Activated naive CD4-positive, alpha-beta T cell treated with Interleukin-2 at 50 U/mL for 16 hours (primary cell): Measurements from ENCODE around the gene CCDC97.
"Not testable (repeated sequence)": the region's sequence is repeated elsewhere in the genome, so short reads cannot be mapped to it uniquely, and the experiment has no call there.

Experiments
- DNase-seq: peaks from one replicate; pipeline ENCODE4 v3.0.0-alpha.2; 2020

The CCDC97 gene

DNA sequence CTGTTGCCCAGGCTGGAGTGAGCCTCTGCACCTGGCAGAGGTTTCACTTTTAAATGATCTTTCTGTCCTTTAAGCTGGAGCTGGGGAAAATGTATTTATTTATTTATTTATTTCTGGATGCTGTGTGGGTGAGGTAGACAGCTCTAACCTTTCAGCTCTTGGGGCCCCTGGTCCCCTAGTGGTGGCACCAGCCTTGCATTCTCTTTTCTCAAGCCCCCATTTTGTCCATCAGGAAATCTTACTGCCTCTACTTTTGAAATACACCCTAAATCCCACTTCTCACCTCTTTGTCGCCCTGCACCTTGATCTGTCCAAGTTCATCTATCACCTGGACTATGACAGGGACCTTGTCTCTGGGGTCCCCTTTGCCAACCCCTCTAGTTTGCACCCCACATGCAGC is 56.1 kb downstream of the CCDC97 start:
- no peak for DNase-seq

DNA sequence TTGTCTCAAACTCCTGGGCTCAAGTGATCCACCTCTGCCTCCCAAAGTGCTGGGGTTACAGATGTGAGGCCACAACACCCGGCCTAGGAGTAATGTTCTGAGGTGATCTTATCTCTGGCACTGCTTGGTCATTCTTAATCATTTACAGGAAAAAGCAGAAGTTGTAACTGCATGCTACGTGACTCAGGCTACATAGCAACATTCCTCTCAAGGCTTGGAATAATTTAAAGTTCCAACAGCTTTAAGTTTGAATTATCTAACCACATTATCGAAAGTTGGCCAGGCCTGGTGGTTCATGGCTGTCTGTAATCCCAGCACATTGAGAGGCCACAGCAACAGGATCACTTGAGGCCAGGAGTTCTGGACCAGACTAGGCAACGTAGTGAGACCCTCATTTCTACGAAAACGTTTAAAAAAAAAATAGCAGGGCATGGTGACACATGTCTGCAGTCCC is 57.9 kb downstream of the CCDC97 start:
- no peak for DNase-seq

DNA sequence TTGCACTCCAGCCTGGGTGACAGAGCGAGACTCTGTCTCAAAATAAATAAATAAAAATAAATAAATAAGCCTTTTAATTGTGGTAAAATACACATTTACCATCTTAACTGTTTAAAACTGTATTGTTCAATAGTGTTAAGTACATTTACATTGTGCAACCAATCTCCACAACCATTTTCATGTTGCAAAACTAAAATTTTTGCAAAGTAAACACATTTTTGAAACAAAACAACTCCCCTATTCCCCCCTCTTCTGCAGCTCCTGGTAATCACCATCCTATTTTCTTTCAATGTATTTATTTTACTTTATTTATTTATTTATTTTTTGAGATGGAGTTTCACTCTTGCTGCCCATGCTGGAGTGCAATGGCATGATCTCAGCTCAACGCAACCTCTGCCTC is 59.8 kb downstream of the CCDC97 start:
- DNase-seq = no peak

DNA sequence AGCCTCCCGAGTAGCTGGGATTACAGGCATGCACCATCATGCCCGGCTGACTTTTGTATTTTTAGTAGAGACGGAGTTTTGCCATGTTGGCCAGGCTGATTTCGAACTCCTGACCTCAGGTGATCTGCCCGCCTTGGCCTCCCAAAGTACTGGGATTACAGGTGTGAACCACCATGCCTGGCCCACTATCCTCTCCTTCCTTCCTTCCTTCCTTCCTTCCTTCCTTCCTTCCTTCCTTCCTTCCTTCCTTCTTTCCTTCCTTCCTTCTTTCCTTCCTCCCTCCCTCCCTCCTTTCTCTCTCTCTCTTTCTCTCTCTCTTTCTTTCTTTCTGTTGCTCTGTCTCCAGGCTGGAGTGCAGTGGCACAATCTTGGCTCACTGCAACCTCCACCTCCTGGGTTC is 61.1 kb downstream of the CCDC97 start:
- not testable (repeated sequence) for DNase-seq

DNA sequence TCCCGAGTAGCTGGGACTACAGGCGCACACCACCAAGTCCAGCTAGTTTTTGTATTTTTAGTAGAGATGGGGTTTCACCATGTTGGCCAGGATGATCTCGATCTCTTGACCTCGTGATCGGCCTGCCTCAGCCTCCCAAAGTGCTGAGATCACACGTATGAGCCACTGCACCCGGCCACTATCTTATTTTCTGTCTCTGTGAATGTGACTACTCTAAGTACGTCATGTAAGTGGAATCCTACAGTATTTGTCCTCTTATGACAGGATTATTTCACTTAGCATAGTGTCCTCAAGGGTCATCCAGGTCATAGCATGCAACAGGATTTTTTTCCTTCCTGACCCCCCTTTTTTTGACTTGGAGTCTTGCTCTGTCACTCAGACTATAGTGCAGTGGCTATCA is 61.6 kb downstream of the CCDC97 start:
- DNase-seq = no peak

DNA sequence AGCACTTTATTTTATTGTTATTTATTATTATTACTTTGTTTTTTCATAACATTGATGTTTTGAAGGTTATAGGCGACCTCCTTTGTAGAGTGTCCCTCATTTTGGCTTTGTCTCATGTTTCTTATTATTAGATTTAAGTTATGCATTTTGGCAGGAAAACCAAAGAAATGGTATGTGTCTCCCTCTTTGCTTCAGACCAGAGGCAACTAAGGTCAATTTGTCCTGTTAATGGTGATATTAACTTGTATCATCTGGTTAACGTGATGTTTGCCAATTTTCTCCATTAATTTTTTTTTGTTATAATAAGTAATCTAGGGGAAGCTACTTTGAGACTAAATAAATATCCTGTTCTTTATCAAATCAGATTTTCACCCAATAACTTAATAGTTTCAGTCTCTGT is 62.5 kb downstream of the CCDC97 start:
- no peak for DNase-seq

DNA sequence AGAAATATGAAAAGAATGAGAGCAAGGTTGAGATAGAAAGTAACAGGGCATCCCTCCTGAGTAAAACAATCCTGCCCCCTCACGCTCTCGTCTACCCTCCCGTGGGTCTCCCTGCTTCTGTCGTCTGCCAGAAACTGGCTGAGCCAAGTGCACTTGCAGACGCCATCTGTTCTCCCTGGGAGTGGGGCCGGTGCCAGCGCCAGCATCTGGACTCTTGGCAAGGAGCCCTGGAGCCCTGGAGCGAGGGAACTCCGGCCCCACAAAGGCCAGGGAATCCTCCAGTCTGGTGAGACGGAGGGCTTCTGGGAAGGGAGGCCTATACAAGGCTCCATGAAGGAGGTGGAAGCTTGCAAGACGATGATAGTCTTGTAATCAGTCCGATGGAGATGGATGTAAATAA is 64.0 kb downstream of the CCDC97 start:
- no peak for DNase-seq
